Lower leg skin (tissue), 4 donors: ENCODE results near the gene INSL4. TPM values are rescaled to one million over a fixed set of nuclear protein-coding genes. Genes with fewer than 3 reads are reported as not detected.
A peak's percentile ranks its signal among the peaks of the same experiment; 100 is the strongest.

Experiments
- DNase-seq, 2 donors: peaks; one replicate each; pipeline ENCODE4 v3.0.0-alpha.2; 2019; ENCODE audit warnings: low spot score in 2 of 2
- H3K4me3 ChIP-seq: fragments of 200-600 bp; sonication (generic); 2 replicates; pipeline ENCODE4 v1.5.1; 2017; ENCODE audit warnings: mild to moderate bottlenecking, low read depth; ENCODE audit not compliant: poor library complexity, severe bottlenecking
- CTCF ChIP-seq, 3 donors: fragments of 450-650 bp; IDR thresholded peaks; one replicate each; pipeline ENCODE4 v1.5.1; 2016; ENCODE audit warnings: antibody characterized with exemption in 3 of 3, mild to moderate bottlenecking in 3 of 3, moderate library complexity in 2 of 3
- POLR2A ChIP-seq, 2 donors: fragments of 450-650 bp; IDR thresholded peaks; one replicate each; pipeline ENCODE4 v1.6.1; 2016 to 2017; ENCODE audit warnings: antibody characterized with exemption in 2 of 2, mild to moderate bottlenecking in 1 of 2, moderate library complexity in 1 of 2
- WGBS, 2 donors: methylation state at CpG; one replicate each; pipeline ENCODE4 v1.1.5; 2018; 5-methylcytosine and 5-hydroxymethylcytosine counted together
- intact Hi-C: fragments of 100-400 bp; cut with DNase I; formaldehyde crosslinking; loops from one replicate; pipeline ENCODE4 v1.15.0; 2023; ENCODE audit warnings: low total_unique reads
- total RNA-seq, 4 donors: library from RNA; depleted of rRNA; stranded (reverse); fragments of >200 nt; gene quantifications; one replicate each; pipeline ENCODE4 v1.1.0, GENCODE V29; 2016

Gene INSL4
- total RNA-seq, result not detected

DNA sequence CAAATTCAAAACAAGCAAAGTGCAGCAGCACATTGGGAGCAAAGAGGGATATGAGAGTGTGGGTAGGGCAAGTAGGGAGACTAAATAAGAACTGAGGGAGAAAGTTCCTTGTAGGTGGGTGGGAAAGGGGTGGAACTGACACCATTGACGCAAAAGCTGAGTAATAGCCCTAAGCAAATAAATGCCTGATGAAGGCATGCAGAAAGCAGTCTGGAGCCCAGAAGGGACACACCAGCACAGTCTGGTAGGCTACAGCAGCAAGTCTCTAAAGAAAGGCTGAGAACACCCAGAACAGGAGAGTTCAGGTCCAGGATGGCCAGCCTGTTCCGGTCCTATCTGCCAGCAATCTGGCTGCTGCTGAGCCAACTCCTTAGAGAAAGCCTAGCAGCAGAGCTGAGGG, at the start of gene INSL4:
Gene INSL4 (plus strand): TSS at position 208 of the 400 bp plus-strand sequence. CDS start 105 bp downstream, at position 313.
- WGBS, 2 donors, result 70 to 85% methylated on average over 2 of the region's 2 CpGs
- TF ChIP-seq POLR2A (IDR thresholded peaks at IDR 0.05), result no peak
- DNase-seq, result no peak
- intact Hi-C loops, result no loop called here
- no peak within 1 kb of the TSS for H3K4me3 ChIP-seq

DNA sequence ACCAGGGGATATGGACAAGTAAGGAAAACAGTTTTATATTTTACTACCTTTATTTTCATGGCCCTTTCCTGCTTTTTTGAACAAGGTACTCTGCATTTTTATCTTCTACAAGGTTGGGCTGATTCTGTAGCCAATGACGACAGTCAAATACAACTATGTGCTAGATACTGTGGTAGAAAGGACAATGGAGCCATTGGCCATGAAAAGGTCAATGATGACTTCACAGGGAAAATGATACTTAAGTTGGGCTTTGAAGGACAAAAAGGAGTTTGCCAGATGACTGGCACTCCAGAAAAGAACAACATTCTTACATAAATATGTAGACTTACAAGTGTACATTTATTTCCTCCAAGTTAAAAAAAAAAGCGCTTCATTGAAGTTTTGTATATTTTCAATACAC, 46.4 kb upstream of the INSL4 start:
- no peak for DNase-seq
- no peak overlapping the region for H3K4me3 ChIP-seq
- intact Hi-C loops, result no loop called here
- WGBS, 2 donors, result 96 to 97% methylated on average over 2 of the region's 2 CpGs
- TF ChIP-seq CTCF (IDR thresholded peaks at IDR 0.05) (no peak), POLR2A (IDR thresholded peaks at IDR 0.05) (no peak)

DNA sequence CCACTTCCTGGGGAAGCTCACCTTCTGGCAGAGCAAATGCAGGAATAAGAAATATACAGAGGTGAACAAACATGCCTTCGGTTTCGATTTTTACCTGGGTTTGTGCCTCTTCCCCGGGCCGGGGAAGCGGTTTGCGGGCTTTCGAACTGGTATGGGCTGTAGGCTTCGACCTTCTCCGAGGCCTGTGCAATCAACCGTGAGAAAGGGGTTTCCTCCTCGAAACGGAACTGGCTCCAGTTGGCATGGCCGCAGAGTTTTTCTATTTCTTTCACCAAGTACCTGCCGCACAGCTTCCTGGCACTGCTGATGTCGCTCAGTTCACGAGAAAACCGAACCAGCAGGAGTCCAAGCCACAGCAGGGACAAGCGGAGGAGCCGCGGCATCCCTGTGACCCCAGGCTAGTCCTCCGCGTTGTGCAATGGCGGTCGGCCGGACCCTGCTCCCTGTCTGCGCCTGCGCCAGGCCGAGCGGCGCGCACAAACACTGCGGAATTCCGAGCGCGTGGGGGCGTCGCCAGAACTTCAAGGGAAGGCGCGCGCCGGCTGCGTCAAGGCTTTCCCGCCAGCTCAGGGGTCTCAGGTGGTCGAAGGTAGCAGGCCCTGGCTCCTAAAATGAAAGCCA, 45.9 kb upstream of the INSL4 start, which contains the start of gene INSL6:
Gene INSL6 (minus strand): TSS at position 420 of the 621 bp plus-strand sequence. CDS start 37 bp downstream, at position 383.
- 93 to 94% methylated on average over 44 of the region's 44 CpGs for WGBS, 2 donors
- TF ChIP-seq CTCF (IDR thresholded peaks at IDR 0.05) (no peak), POLR2A (IDR thresholded peaks at IDR 0.05) (no peak)
- DNase-seq, result no peak
- H3K4me3 ChIP-seq, result no peak within 1 kb of the TSS
- intact Hi-C loops, result no loop called here

- no peak overlapping the region for H3K4me3 ChIP-seq
- WGBS, 2 donors, result 27 to 35% methylated on average over 8 of the region's 8 CpGs
- peak in 1 of 2 donors; percentile 29 for DNase-seq
- peak in 1 of 3 donors; percentile 31 for TF ChIP-seq CTCF (IDR thresholded peaks at IDR 0.05)
- TF ChIP-seq POLR2A (IDR thresholded peaks at IDR 0.05), result no peak
- intact Hi-C loops, result no loop called here
These were observed 44.6 kb upstream of the INSL4 start for GRCh38 chr9:5186416-5187169.

- TF ChIP-seq CTCF (IDR thresholded peaks at IDR 0.05) (no peak), POLR2A (IDR thresholded peaks at IDR 0.05) (no peak)
- DNase-seq, result no peak
- intact Hi-C loops, result no loop called here
- no peak overlapping the region for H3K4me3 ChIP-seq
- 59 to 64% methylated on average over 8 to 10 of the region's 10 CpGs for WGBS, 2 donors
These were observed 42.9 kb upstream of the INSL4 start for GRCh38 chr9:5188060-5188984.
